Suppressor macrophage treated with lipopolysaccharide for 1 hour (primary cell): ENCODE results near the gene MS4A6A.
"Not testable (repeated sequence)": the region's sequence is repeated elsewhere in the genome, so short reads cannot be mapped to it uniquely, and the experiment has no call there.

Source experiments
- DNase-seq, 3 donors: peaks; one replicate each; pipeline ENCODE4 v3.0.0-alpha.2; 2020 to 2022

MS4A6A gene

GRCh38 chr11:60182541-60183330 lies at the start of gene MS4A6A:
Gene MS4A6A (minus strand): TSS chr11:60183083. CDS start chr11:60181727, 1,356 bp downstream.
- peak in 2 of 3 donors; percentile 55 to 66 for DNase-seq

- DNase-seq, result peak in 2 of 3 donors; percentile 44 to 46
These were observed 47.8 kb upstream of the MS4A6A start for GRCh38 chr11:60230681-60231080.

GRCh38 chr11:60222141-60222540 lies 39.3 kb upstream of the MS4A6A start:
- DNase-seq, result no peak

- DNase-seq, result peak; percentile 18 to 41 (median 21)
These were observed 38.8 kb upstream of the MS4A6A start for GRCh38 chr11:60221692-60222091.

- peak; percentile 54 to 77 (median 73) for DNase-seq
These were observed 38.3 kb upstream of the MS4A6A start for GRCh38 chr11:60221181-60221580.

- no peak for DNase-seq
These were observed 31.5 kb upstream of the MS4A6A start for GRCh38 chr11:60214386-60214785.

GRCh38 chr11:60211206-60211605 lies 28.3 kb upstream of the MS4A6A start:
- DNase-seq, result no peak

GRCh38 chr11:60209977-60210376 lies 27.1 kb upstream of the MS4A6A start:
- no peak for DNase-seq

GRCh38 chr11:60208951-60209350 lies 26.1 kb upstream of the MS4A6A start:
- DNase-seq, result no peak

- no peak for DNase-seq
These were observed 25.4 kb upstream of the MS4A6A start for GRCh38 chr11:60208146-60208895.

- no peak for DNase-seq
These were observed 23.7 kb upstream of the MS4A6A start for GRCh38 chr11:60206616-60207015.

GRCh38 chr11:60204922-60205321 lies 22.0 kb upstream of the MS4A6A start:
- DNase-seq, result peak in 2 of 3 donors; percentile 72 to 77

- DNase-seq, result not testable (repeated sequence)
These were observed 18.5 kb upstream of the MS4A6A start for GRCh38 chr11:60201334-60201733.

- no peak for DNase-seq
These were observed 14.6 kb upstream of the MS4A6A start for GRCh38 chr11:60197442-60197841.

- peak in 2 of 3 donors; percentile 59 to 62 for DNase-seq
These were observed 13.1 kb upstream of the MS4A6A start for GRCh38 chr11:60195923-60196368.

- no peak for DNase-seq
These were observed 11.6 kb upstream of the MS4A6A start for GRCh38 chr11:60194511-60194910.

GRCh38 chr11:60193687-60194433 lies 11.0 kb upstream of the MS4A6A start:
- DNase-seq, result peak; percentile 79 to 85 (median 83)

- not testable (repeated sequence) for DNase-seq
These were observed 9.7 kb upstream of the MS4A6A start for GRCh38 chr11:60192564-60192963.

GRCh38 chr11:60188481-60188880 lies 5.6 kb upstream of the MS4A6A start:
- DNase-seq, result peak; percentile 68 to 82 (median 72)

GRCh38 chr11:60186128-60186527 lies 3.2 kb upstream of the MS4A6A start:
- not testable (repeated sequence) for DNase-seq

- DNase-seq, result not testable (repeated sequence)
These were observed 2.6 kb upstream of the MS4A6A start for GRCh38 chr11:60185512-60185827.

GRCh38 chr11:60184824-60185511 lies 2.1 kb upstream of the MS4A6A start:
- DNase-seq, result no peak
